H1 (cell line): ENCODE results near the gene KLF7. TPM values are rescaled to one million over a fixed set of nuclear protein-coding genes. Genes with fewer than 3 reads are reported as not detected.

Experiments used
- CTCF ChIA-PET: fragments of 300-600 bp; sonication (Branson Sonifier 250); formaldehyde crosslinking; loops from one replicate; lab custom pipeline; 2021; ENCODE audit not compliant: partially characterized antibody; lab: Charles Lee
- POLR2A ChIA-PET: fragments of 300-600 bp; sonication (Branson Sonifier 250); formaldehyde crosslinking; loops from one replicate; lab custom pipeline; 2021; ENCODE audit warnings: inconsistent platforms; ENCODE audit not compliant: partially characterized antibody; lab: Charles Lee
- DNase-seq, 2 experiments: peaks; one replicate each; pipeline versions ENCODE4 v3.0.0 to v3.0.0-alpha.2; 2010 to 2022; ENCODE audit warnings: low spot score in 2 of 2, low read depth in 1 of 2, mixed read lengths in 1 of 2
- FAIRE-seq: peaks from 2 replicates; lab custom pipeline; 2011; peaks lifted over from hg19 to GRCh38; lab: Jason Lieb, UNC
- H2AFZ ChIP-seq: 2 replicates; pipeline ENCODE4 v1.8.1; 2012; ENCODE audit warnings: low read length, inconsistent platforms
- H2AK5ac ChIP-seq: 2 replicates; pipeline ENCODE4 v1.6.1; 2013; ENCODE audit warnings: low read depth, low read length
- H2BK120ac ChIP-seq: replicated peaks from 2 replicates; pipeline ENCODE3; 2013; ENCODE audit warnings: low read depth, low read length, inconsistent platforms
- H2BK12ac ChIP-seq: 2 replicates; pipeline ENCODE4 v1.6.1; 2013; ENCODE audit warnings: low read depth, low read length
- H2BK15ac ChIP-seq: 2 replicates; pipeline ENCODE4 v1.6.1; 2013; ENCODE audit warnings: low read length
- H2BK20ac ChIP-seq: 2 replicates; pipeline ENCODE4 v1.6.1; 2013; ENCODE audit warnings: low read length
- H2BK5ac ChIP-seq: 2 replicates; pipeline ENCODE4 v1.6.1; 2013; ENCODE audit warnings: low read depth, low read length
- H3K14ac ChIP-seq: 2 replicates; pipeline ENCODE4 v1.6.1; 2013; ENCODE audit warnings: inconsistent platforms; ENCODE audit not compliant: insufficient read length
- H3K18ac ChIP-seq: 2 replicates; pipeline ENCODE4 v1.6.1; 2013; ENCODE audit warnings: low read length; ENCODE audit errors: extremely low read depth
- H3K23ac ChIP-seq: 2 replicates; pipeline ENCODE4 v1.6.1; 2013; ENCODE audit warnings: inconsistent platforms; ENCODE audit not compliant: insufficient read length
- H3K23me2 ChIP-seq: 2 replicates; pipeline ENCODE4 v1.6.1; 2013; ENCODE audit warnings: low read depth, low read length
- H3K27ac ChIP-seq: 2 replicates; pipeline ENCODE4 v1.6.1; 2011; ENCODE audit warnings: low read depth, low read length, inconsistent platforms
- H3K27me3 ChIP-seq, 4 experiments: replicated peaks in 1 of 4; 1 replicate in 1 of 4; 2 replicates in 3 of 4; pipeline versions ENCODE4 v1.6.1 to v1.8.1; 2011 to 2013; ENCODE audit warnings: low read length in 3 of 4, mild to moderate bottlenecking in 3 of 4, inconsistent platforms in 2 of 4, mixed read lengths in 2 of 4, moderate library complexity in 1 of 4; ENCODE audit not compliant: control insufficient read depth in 3 of 4, insufficient read depth in 3 of 4; ENCODE audit errors: extremely low read depth in 1 of 4
- H3K36me3 ChIP-seq, 4 experiments: 2 replicates each; pipeline versions ENCODE4 v1.6.1 to v1.8.1; 2011 to 2013; ENCODE audit warnings: mild to moderate bottlenecking in 4 of 4, low read length in 3 of 4, moderate library complexity in 2 of 4, control low read depth in 1 of 4, inconsistent platforms in 1 of 4; ENCODE audit not compliant: insufficient read depth in 4 of 4, control insufficient read depth in 2 of 4
- H3K4ac ChIP-seq: replicated peaks from 2 replicates; pipeline ENCODE3; 2013; ENCODE audit warnings: low read length, low read depth, mixed read lengths, inconsistent platforms; ENCODE audit not compliant: insufficient read length
- H3K4me1 ChIP-seq, 4 experiments: replicated peaks in 1 of 4; 1 replicate in 1 of 4; 2 replicates in 3 of 4; pipeline versions ENCODE4 v1.6.1 to v1.8.1; 2011 to 2013; ENCODE audit warnings: low read length in 3 of 4, inconsistent platforms in 2 of 4, mixed read lengths in 1 of 4; ENCODE audit not compliant: insufficient read depth in 4 of 4, control insufficient read depth in 3 of 4
- H3K4me2 ChIP-seq, 2 experiments: 2 replicates each; pipeline versions ENCODE4 v1.6.1 to v1.8.1; 2011 to 2013; ENCODE audit warnings: low read depth in 2 of 2, low read length in 2 of 2, control low read depth in 1 of 2, inconsistent platforms in 1 of 2, mild to moderate bottlenecking in 1 of 2; ENCODE audit not compliant: insufficient read depth in 1 of 2
- H3K4me3 ChIP-seq, 4 experiments: fragments of 200-600, 300-600 bp in 1 of 4; sonication (generic), shearing (Covaris generic), sonication (Bioruptor Twin) in 1 of 4; 2 replicates each; pipeline versions ENCODE4 v1.5.1 to v1.8.1; 2011 to 2016; ENCODE audit warnings: low read length in 4 of 4, low read depth in 3 of 4, control low read depth in 2 of 4, inconsistent platforms in 2 of 4, mild to moderate bottlenecking in 2 of 4, mixed read lengths in 1 of 4, moderate library complexity in 1 of 4; ENCODE audit not compliant: insufficient read depth in 2 of 4; ENCODE audit errors: extremely low read depth in 1 of 4
- H3K56ac ChIP-seq: replicated peaks from 2 replicates; pipeline ENCODE3; 2013; ENCODE audit warnings: low read depth, mild to moderate bottlenecking, mixed read lengths, low read length, inconsistent platforms; ENCODE audit not compliant: insufficient read length
- H3K79me1 ChIP-seq: 2 replicates; pipeline ENCODE4 v1.6.1; 2013; ENCODE audit warnings: low read depth, low read length, control low read depth
- H3K79me2 ChIP-seq, 2 experiments: 2 replicates each; pipeline versions ENCODE4 v1.6.1 to v1.8.1; 2012 to 2013; ENCODE audit warnings: low read length in 2 of 2, mild to moderate bottlenecking in 2 of 2, inconsistent platforms in 1 of 2; ENCODE audit not compliant: insufficient read depth in 2 of 2, control insufficient read depth in 1 of 2
- H3K9ac ChIP-seq, 4 experiments: replicated peaks in 1 of 4; 1 replicate in 1 of 4; 2 replicates in 3 of 4; pipeline versions ENCODE4 v1.6.1 to v1.8.1; 2011 to 2013; ENCODE audit warnings: low read depth in 3 of 4, low read length in 3 of 4, control low read depth in 2 of 4, mild to moderate bottlenecking in 2 of 4, moderate library complexity in 2 of 4, inconsistent platforms in 1 of 4; ENCODE audit errors: extremely low read depth in 1 of 4
- H3K9me3 ChIP-seq, 2 experiments: 2 replicates each; pipeline versions ENCODE4 v1.6.1 to v1.8.1; 2012 to 2013; ENCODE audit warnings: mild to moderate bottlenecking in 2 of 2, moderate library complexity in 2 of 2, control low read depth in 1 of 2, inconsistent platforms in 1 of 2, low read depth in 1 of 2, low read length in 1 of 2, mixed read lengths in 1 of 2; ENCODE audit not compliant: insufficient read depth in 2 of 2
- H4K20me1 ChIP-seq, 2 experiments: replicated peaks in 1 of 2; 2 replicates each; pipeline versions ENCODE3 to v1.8.1; 2011 to 2013; ENCODE audit warnings: inconsistent platforms in 2 of 2, low read length in 2 of 2, mild to moderate bottlenecking in 1 of 2; ENCODE audit not compliant: insufficient read depth in 2 of 2, control insufficient read depth in 1 of 2
- H4K5ac ChIP-seq: 2 replicates; pipeline ENCODE4 v1.6.1; 2013; ENCODE audit warnings: low read length, low read depth, mixed read lengths, inconsistent platforms; ENCODE audit not compliant: insufficient read length
- H4K8ac ChIP-seq: 2 replicates; pipeline ENCODE4 v1.8.0; 2013; ENCODE audit warnings: mild to moderate bottlenecking, moderate library complexity, low read length, inconsistent platforms; ENCODE audit not compliant: insufficient read depth; ENCODE audit errors: extremely low read depth
- H4K91ac ChIP-seq: replicated peaks from 2 replicates; pipeline ENCODE3; 2013; ENCODE audit warnings: low read length, mixed read lengths, inconsistent platforms; ENCODE audit not compliant: insufficient read length
- CHD2 ChIP-seq: IDR thresholded peaks from 2 replicates; pipeline ENCODE4 v1.6.1; 2012; ENCODE audit warnings: low read length, improper control_type of control experiment
- EP300 ChIP-seq, 2 experiments: IDR thresholded peaks; 1 replicate in 1 of 2; 2 replicates in 1 of 2; pipeline ENCODE4 v1.6.1; 2011 to 2012; ENCODE audit warnings: low read depth in 2 of 2, low read length in 2 of 2, mild to moderate bottlenecking in 2 of 2, borderline replicate concordance in 1 of 2, inconsistent platforms in 1 of 2, moderate library complexity in 1 of 2
- GABPA ChIP-seq: IDR thresholded peaks from 2 replicates; pipeline ENCODE4 v1.6.1; 2011; ENCODE audit warnings: mild to moderate bottlenecking, low read length, moderate library complexity, borderline replicate concordance; ENCODE audit not compliant: insufficient read depth
- POLR2A ChIP-seq, 2 experiments: IDR thresholded peaks; 1 replicate in 1 of 2; 2 replicates in 1 of 2; pipeline ENCODE4 v1.6.1; 2011; ENCODE audit warnings: low read depth in 2 of 2, low read length in 2 of 2, mild to moderate bottlenecking in 2 of 2; ENCODE audit errors: control extremely low read depth in 1 of 2
- RAD21 ChIP-seq, 2 experiments: IDR thresholded peaks in 1 of 2; conservative IDR thresholded peaks in 1 of 2; 2 replicates each; pipeline ENCODE4 v1.6.1; 2011; ENCODE audit warnings: low read depth in 2 of 2, low read length in 2 of 2, improper control_type of control experiment in 1 of 2, inconsistent platforms in 1 of 2, mild to moderate bottlenecking in 1 of 2, moderate library complexity in 1 of 2
- TAF1 ChIP-seq: IDR thresholded peaks from 2 replicates; pipeline ENCODE4 v1.6.1; 2011; ENCODE audit warnings: mild to moderate bottlenecking, low read depth, low read length
- TBP ChIP-seq: IDR thresholded peaks from 2 replicates; pipeline ENCODE4 v1.6.1; 2011; ENCODE audit warnings: low read depth, low read length, improper control_type of control experiment
- WGBS, 2 experiments: shearing (Covaris generic) in 1 of 2; methylation state at CpG; one replicate each; pipeline versions ENCODE4 v1.1.6 to v1.1.7; 2013 to 2015; ENCODE audit warnings: low lambda C conversion rate in 2 of 2, mixed read lengths in 2 of 2, inconsistent platforms in 1 of 2, low coverage in 1 of 2, missing lambda C conversion rate in 1 of 2; ENCODE audit not compliant: insufficient replicate concordance in 2 of 2, insufficient coverage in 1 of 2, insufficient read length in 1 of 2; ENCODE audit errors: extremely low coverage in 1 of 2, missing lambda C conversion rate in 1 of 2; 5-methylcytosine and 5-hydroxymethylcytosine counted together
- polyA plus RNA-seq, 7 experiments: library from polyadenylated mRNA; depleted of rRNA in 3 of 7; stranded (reverse) in 5 of 7; unstranded in 2 of 7; fragments of >200 nt in 5 of 7; fragments of 200-250 nt in 2 of 7; gene quantifications; 1 replicate in 5 of 7; 2 replicates in 1 of 7; 4 replicates in 1 of 7; pipeline versions ENCODE4 v1.2.1 to v1.2.3, GENCODE V29; 2011 to 2013; ENCODE audit warnings: missing spikeins in 2 of 7, mixed read lengths in 2 of 7
- total RNA-seq: library from RNA; stranded (reverse); fragmentation: NEBNext Ultra II Directional; extraction: Animal tissue kit (Norgen Biotek cat#: 25700); gene quantifications from 2 replicates; pipeline ENCODE4 v1.2.1, GENCODE V29; 2021
- TF ChIP-seq, protein P1 (sequence below), 3 experiments: IDR thresholded peaks; 1 replicate in 2 of 3; 2 replicates in 1 of 3; pipeline versions ENCODE4 v1.5.1 to v1.6.1; 2011; ENCODE audit warnings: low read length in 3 of 3, mild to moderate bottlenecking in 3 of 3, inconsistent platforms in 2 of 3, low read depth in 1 of 3, moderate library complexity in 1 of 3; ENCODE audit not compliant: insufficient read depth in 1 of 3; ENCODE audit errors: control extremely low read depth in 1 of 3

Gene KLF7
- total and polyA plus RNA-seq, 2 of the 8 experiments (the other 6 are each of a cell fraction or from before 2014, with no cell fraction given) = 9.6 to 23.3 TPM

DNA sequence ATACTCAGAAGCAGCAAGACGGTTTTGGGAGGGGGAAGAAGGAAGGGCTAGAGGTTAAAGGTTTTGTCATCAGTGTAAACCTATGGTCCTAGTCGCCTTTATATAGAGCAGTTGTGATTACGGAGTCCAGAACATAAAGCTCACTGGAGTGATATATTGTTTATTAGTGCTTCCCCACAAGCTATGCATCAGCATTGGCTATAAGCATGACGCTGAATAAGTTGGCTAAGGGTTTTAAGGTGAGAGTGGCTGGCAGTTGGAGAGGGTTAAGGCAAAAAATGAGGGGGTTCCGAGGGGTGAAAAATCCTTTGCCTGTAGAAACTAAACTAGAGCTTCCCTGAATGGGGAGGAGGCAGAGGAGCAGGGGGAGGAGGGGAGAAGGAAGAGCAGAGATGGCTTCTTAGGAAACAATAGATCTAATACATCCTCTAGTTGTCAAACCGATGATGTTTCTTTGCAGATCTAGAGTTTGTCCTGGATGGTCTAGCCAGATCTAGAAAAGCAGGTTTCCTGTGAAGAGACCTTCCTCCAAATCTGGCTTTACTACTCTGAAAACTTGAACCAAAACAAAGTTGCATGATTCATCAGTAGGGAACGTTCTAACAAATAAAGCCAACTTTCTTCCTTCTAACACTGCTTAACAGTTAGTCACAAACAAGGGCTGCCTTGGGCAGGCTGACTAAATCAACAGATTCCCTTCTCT, 2.5 kb downstream of the KLF7 start:
- Histone ChIP-seq H4K20me1 (no peaks in the 10 kb centered on the region), H2AFZ (no peak overlapping the region), H3K18ac (peak overlapping the region; percentile 7; the same call in 1 of the 2 replicates), H3K36me3 (no peaks in the 10 kb centered on the region), H3K23ac (no peak overlapping the region), H3K9ac (no peak overlapping the region), H4K8ac (no peak overlapping the region), H2BK12ac (peak overlapping the region; percentile 1; the same call in 1 of the 2 replicates), H3K9me3 (no peaks in the 10 kb centered on the region), H3K14ac (no peak overlapping the region), H3K79me2 (peaks cover 19 to 68% of the 10 kb centered on the region in 2 experiments; a peak in 3 of 4 replicates), H3K23me2 (peaks cover 25% of the 10 kb centered on the region), H4K5ac (no peak overlapping the region), H3K79me1 (peaks cover 4% of the 10 kb centered on the region; the same call in 1 of the 2 replicates), H2BK5ac (no peak overlapping the region), H2BK15ac (no peak overlapping the region), H3K4me3 (peak overlapping the region; percentile 84 to 97 (median 86); a peak in 7 of 8 replicates), H2BK120ac (no peak overlapping the region), H2BK20ac (peak overlapping the region; percentile 6; the same call in 1 of the 2 replicates), H3K4ac (no peak overlapping the region), H3K27ac (no peak overlapping the region), H2AK5ac (no peak overlapping the region), H3K4me2 (peak overlapping the region; percentile 94 to 100), H3K56ac (no peak overlapping the region), H4K91ac (no peak overlapping the region), H3K27me3 (no peaks in the 10 kb centered on the region; a peak in 2 of 7 replicates), H3K4me1 (peaks cover 2 to 35% (median 26%) of the 10 kb centered on the region in 4 experiments; a peak in 6 of 7 replicates)
- WGBS, 2 experiments = 55% methylated on average over 7 of the region's 7 CpGs; no CpG with 5 or more reads in 1 of the 2 experiments
- DNase-seq (no peak), FAIRE-seq (no peak)
- POLR2A ChIA-PET = interaction anchor here (1.1 to 1.8 kb wide), 5 partner anchors 10 to 83 kb away, joined by 3 to 6 read pairs (median 6); no protein-coding TSS in a partner anchor
- CTCF ChIA-PET = interaction anchor here (1.0 kb wide), 1 partner anchor 171 kb away, joined by 3 read pairs; no protein-coding TSS in a partner anchor
- TF ChIP-seq TAF1 (no peak), TBP (no peak), GABPA (no peak), RAD21 (IDR thresholded peaks at IDR 0.05 in 1 of 2, conservative IDR thresholded peaks at IDR 0.05 in 1 of 2; ENCODE audit: low read depth in 2 of 2, low read length in 2 of 2) (no peak), POLR2A (IDR thresholded peaks at IDR 0.05; ENCODE audit: control extremely low read depth in 1 of 2, low read depth in 2 of 2, low read length in 2 of 2) (peak in 1 of 2 experiments; percentile 4; a peak in 1 of 3 replicates), CHD2 (no peak), EP300 (IDR thresholded peaks at IDR 0.05; ENCODE audit: borderline replicate concordance in 1 of 2, low read depth in 2 of 2, low read length in 2 of 2) (no peak)
- TF ChIP-seq, protein P1, sequence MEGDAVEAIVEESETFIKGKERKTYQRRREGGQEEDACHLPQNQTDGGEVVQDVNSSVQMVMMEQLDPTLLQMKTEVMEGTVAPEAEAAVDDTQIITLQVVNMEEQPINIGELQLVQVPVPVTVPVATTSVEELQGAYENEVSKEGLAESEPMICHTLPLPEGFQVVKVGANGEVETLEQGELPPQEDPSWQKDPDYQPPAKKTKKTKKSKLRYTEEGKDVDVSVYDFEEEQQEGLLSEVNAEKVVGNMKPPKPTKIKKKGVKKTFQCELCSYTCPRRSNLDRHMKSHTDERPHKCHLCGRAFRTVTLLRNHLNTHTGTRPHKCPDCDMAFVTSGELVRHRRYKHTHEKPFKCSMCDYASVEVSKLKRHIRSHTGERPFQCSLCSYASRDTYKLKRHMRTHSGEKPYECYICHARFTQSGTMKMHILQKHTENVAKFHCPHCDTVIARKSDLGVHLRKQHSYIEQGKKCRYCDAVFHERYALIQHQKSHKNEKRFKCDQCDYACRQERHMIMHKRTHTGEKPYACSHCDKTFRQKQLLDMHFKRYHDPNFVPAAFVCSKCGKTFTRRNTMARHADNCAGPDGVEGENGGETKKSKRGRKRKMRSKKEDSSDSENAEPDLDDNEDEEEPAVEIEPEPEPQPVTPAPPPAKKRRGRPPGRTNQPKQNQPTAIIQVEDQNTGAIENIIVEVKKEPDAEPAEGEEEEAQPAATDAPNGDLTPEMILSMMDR (IDR thresholded peaks at IDR 0.05; ENCODE audit: control extremely low read depth in 1 of 3, insufficient read depth in 1 of 3, low read depth in 1 of 3, low read length in 3 of 3) = no peak
